ENCODE results near the gene SCAMP5. TPM values are rescaled to one million over a fixed set of nuclear protein-coding genes. Genes with fewer than 3 reads are reported as not detected.

SCAMP5 gene
- total RNA-seq, 1 donor from 2014 or later: 3.2 TPM

DNA sequence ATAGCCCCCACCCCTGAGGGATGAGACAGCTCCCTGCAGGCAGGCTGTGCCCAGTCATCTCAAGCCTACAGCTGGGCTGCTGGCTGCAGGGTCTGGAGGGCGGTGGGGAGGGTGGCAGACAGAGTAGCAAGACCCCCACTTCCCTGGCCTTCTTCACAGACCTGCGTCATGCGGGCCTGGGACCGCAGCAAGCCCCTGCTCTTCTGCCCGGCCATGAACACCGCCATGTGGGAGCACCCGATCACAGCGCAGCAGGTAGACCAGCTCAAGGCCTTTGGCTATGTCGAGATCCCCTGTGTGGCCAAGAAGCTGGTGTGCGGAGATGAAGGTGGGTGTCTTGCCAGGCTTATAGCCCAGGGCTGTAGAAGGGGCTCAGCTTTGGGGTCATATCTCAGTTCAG is 53.0 kb downstream of the SCAMP5 start:
- DNase-seq: no peak

GRCh38 chr15:75049392-75049791 is 54.0 kb downstream of the SCAMP5 start:
- DNase-seq: no peak

DNA sequence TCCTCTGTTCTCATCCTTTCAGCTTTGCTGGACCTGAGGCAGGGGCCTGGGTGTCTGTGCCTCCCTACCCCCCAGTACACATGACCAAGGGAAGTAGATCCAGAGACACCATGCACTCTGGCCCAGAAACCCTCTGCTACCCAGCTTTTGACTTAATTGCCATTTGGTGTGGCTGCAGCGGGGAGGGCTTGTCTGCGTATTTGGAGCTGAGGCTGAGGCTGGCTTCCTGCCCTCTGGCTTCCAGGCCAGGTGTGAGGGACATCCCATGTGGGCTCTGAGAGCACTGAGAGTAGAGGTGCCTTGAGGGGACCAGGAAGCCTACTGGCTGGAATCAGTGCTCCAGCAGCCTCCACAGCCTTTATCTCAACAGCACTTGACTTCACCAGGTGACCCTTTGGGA is 54.9 kb downstream of the SCAMP5 start:
- DNase-seq: no peak

DNA sequence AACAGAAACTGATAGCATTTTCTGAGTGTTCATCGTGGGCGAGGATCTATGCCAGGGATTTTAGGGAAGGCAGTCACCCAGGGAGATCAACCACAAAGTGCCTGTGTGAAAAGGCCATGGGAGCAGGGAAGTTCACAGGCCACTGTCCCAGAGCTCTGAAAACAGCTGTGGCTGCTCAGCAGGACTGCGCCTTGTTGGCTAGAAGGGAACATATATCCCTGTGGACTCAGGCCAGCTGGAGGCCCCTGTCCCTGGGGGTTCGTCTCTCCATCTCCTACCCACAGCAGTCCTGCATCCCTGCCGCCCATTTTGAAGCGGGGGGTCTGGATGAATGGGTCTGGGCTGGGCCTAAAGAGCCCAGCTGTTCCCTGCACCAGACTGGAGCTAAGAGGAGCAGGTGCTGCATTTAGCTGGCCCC is 55.8 kb downstream of the SCAMP5 start:
- DNase-seq: no peak

DNA sequence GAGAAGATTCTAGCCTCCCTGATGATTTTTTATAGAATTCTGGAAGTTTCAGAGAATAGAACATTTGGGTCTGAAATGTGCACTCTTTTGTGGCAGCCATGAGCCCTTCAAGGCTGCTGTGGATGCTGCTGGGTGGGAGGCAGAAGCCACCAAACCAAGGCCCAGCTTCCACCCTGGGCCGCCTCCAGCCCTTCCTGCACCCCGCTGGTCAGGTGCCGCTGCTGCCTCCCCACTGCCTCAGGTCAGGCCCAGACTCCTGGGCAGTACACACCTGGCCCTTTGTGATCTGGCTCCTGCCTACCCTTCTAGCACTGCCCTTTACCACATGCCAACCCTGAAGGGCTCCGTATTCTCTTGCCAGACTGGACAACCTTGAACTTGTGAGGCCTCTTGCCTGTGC is 56.3 kb downstream of the SCAMP5 start:
- DNase-seq: no peak

GRCh38 chr15:75052972-75053747 is 57.8 kb downstream of the SCAMP5 start:
- DNase-seq: no peak

- DNase-seq: no peak
These were observed 58.4 kb downstream of the SCAMP5 start for GRCh38 chr15:75053748-75054125.

GRCh38 chr15:75054172-75054897 is 59.0 kb downstream of the SCAMP5 start:
- DNase-seq: peak; percentile 14

GRCh38 chr15:75056036-75056435 is 60.7 kb downstream of the SCAMP5 start:
- DNase-seq: no peak

- DNase-seq: no peak
These were observed 63.0 kb downstream of the SCAMP5 start for GRCh38 chr15:75058127-75058905.

DNA sequence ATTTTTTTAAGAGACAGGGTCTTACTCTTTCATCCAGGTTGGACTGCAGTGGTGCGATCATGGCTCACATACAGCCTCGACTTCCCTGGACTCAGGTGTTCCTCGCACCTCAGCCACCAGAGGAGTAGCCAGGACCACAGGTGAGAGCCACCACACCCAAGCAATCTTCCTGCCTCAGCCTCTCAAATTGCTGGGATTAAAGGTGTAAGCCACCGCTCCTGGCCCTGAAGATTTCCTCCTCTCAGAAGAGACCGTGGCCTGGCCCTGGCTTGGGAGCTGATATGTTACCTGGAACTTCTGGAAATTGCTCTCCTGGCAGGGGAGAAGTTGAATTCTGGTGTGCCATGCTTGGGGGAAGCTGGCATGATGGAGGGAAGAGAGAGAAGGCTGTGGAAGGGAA is 64.2 kb downstream of the SCAMP5 start:
- no peak for DNase-seq

GRCh38 chr15:75061272-75061671 is 65.9 kb downstream of the SCAMP5 start:
- no peak for DNase-seq

- no peak for DNase-seq
These were observed 67.3 kb downstream of the SCAMP5 start for GRCh38 chr15:75062706-75063105.

- DNase-seq: no peak
These were observed 68.0 kb downstream of the SCAMP5 start for GRCh38 chr15:75063338-75063737.

GRCh38 chr15:75063889-75064288 is 68.5 kb downstream of the SCAMP5 start:
- no peak for DNase-seq

- DNase-seq: no peak
These were observed 69.5 kb downstream of the SCAMP5 start for GRCh38 chr15:75064846-75065245.

DNA sequence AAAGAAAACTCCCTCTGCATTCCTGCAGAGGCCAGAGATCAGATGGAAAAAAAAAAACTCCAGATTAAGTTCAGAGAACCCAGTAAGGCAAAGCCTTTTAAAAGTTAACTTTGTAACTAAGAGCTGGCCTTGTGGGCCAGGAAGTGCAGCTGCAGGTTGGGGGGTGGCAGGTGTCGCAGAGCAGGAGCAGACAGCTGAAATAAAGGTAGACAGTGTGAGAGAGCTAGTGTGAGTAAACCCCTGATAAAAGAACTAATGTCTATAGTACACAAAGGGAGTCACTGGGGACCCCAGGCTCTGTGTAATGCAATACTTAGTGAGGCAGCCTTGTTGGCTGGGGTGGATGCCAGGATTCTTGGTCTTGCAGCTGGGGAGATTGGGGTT is 70.1 kb downstream of the SCAMP5 start:
- no peak for DNase-seq

DNA sequence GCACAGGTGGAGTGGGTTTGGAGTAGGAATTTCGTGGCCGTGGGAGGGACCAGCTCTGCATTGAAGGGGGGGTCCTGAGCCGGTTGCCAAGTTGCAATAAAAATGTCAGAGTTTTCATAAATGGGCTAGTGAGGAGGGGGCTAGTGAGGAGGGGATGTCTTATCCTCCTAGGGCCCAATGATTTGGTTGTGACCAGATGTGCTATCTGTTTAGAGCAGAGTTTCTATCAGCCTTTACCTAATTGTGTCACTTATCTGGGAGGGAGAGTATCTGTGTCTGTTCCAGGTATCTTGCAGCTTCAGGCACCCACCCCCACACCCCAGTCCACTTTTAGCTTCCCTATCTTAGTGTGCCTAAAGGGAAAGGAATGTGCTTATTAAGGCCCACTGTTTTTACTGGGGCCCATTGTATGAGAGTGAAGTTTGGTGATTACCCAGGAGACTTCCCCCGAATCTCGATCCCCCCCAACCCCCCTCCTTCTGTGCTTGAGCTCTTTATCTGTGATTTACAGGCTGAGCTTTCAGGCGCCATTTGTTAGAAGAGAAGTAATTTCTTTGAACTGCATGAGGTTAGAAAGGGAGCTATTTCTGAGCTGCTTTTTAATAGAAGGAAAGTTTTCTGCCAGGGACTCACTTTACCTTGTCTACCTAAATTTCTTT is 70.6 kb downstream of the SCAMP5 start:
- no peak for DNase-seq

- no peak for DNase-seq
These were observed 71.9 kb downstream of the SCAMP5 start for GRCh38 chr15:75067123-75067830.

GRCh38 chr15:75068748-75069147 is 73.4 kb downstream of the SCAMP5 start:
- DNase-seq: no peak

DNA sequence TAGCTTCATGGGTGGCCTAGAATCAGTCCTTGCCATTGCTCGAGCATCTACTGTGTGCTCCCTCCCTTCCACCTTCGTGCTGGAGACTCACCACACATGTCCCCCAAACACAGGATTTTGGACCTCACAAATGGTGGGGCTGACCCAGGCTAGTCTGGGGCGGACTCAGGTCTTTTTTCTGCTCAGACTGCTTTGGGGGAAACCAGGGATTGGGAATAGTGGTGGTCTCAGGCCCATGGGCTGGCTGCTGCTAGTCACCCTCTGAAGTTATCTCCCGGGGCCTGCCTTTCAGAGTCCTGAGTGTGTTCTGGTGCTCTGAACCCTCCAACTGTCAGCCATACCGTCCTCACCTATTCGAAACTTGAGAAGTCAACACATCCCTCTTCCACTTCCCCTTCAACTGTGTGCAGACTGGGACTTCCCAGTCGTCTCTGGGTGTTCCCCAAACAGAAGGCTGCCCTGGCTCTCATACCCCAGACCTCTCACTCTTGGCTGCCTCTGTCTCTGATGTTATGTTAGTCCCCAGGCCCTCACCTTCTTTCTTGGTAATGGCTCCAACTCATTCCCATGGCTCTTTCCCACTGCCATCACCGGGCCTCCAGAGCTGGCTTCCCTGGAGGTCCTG is 74.0 kb downstream of the SCAMP5 start:
- no peak for DNase-seq
